HG02571 (cell line): ENCODE results near the gene TCAIM.

Experiments used
- ATAC-seq: cut with Tn5 transposase; IDR thresholded peaks from one replicate; pipeline ENCODE4 v1.9.1; 2021; ENCODE audit warnings: mild to moderate bottlenecking, moderate library complexity; ENCODE audit not compliant: unreplicated experiment

TCAIM gene

GRCh38 chr3:44442596-44443309, 104.2 kb downstream of the TCAIM start:
- ATAC-seq: no peak

- no peak for ATAC-seq
Observed at GRCh38 chr3:44444437-44444836, 105.9 kb downstream of the TCAIM start.

- no peak for ATAC-seq
Observed at GRCh38 chr3:44444896-44445691, 106.5 kb downstream of the TCAIM start.

- ATAC-seq: no peak
Observed at GRCh38 chr3:44445786-44446185, 107.2 kb downstream of the TCAIM start.

- no peak for ATAC-seq
Observed at GRCh38 chr3:44446929-44447328, 108.4 kb downstream of the TCAIM start.

- ATAC-seq: no peak
Observed at GRCh38 chr3:44451441-44451840, 112.9 kb downstream of the TCAIM start.

- ATAC-seq: no peak
Observed at GRCh38 chr3:44454258-44454657, 115.7 kb downstream of the TCAIM start.

GRCh38 chr3:44455318-44455717, 116.8 kb downstream of the TCAIM start:
- no peak for ATAC-seq
